Brain pericyte (primary cell): ENCODE data around the gene PNKD.
"Not testable (repeated sequence)": the region's sequence is repeated elsewhere in the genome, so short reads cannot be mapped to it uniquely, and the experiment has no call there.

Experiments used
- DNase-seq: peaks from one replicate; pipeline ENCODE4 v3.0.0-alpha.2; 2012; ENCODE audit warnings: low read depth, low spot score

PNKD gene

GRCh38 chr2:218272531-218273212, 2.4 kb downstream of the PNKD start:
- DNase-seq = peak; percentile 52

DNA sequence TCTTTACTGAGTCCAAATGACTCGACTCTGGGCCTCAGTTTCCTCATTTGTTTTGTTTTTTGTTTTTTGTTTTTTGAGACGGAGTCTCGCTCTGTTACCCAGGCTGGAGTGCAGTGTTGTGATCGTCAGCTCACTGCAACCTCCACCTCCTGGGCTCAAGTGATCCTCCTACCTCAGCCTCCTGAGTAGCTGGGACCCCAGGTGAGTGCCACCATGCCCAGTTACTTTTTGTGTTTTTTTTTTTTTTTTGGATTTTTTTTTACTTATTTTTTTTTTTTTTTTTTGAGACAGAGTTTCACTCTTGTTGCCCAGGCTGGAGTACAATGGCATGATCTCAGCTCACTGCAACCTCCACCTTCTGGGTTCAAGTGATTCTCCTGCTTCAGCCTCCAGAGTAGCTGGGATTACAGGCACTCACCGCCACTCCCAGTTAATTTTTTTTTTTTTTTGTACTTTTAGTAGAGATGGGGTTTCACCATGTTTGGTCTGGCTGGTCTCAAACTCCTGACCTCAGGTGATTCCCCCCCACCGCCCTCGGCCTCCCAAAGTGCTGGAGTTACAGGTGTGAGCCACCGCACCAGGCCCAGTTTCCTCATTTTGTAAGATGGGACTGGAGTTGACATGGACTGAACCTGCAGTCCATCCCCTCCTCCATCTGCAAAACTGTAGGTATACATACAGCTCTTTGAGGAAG, 3.0 kb downstream of the PNKD start:
- DNase-seq = not testable (repeated sequence)

GRCh38 chr2:218273908-218274249, 3.6 kb downstream of the PNKD start:
- no peak for DNase-seq

- DNase-seq = no peak
Measured at GRCh38 chr2:218274586-218274985, 4.3 kb downstream of the PNKD start.

DNA sequence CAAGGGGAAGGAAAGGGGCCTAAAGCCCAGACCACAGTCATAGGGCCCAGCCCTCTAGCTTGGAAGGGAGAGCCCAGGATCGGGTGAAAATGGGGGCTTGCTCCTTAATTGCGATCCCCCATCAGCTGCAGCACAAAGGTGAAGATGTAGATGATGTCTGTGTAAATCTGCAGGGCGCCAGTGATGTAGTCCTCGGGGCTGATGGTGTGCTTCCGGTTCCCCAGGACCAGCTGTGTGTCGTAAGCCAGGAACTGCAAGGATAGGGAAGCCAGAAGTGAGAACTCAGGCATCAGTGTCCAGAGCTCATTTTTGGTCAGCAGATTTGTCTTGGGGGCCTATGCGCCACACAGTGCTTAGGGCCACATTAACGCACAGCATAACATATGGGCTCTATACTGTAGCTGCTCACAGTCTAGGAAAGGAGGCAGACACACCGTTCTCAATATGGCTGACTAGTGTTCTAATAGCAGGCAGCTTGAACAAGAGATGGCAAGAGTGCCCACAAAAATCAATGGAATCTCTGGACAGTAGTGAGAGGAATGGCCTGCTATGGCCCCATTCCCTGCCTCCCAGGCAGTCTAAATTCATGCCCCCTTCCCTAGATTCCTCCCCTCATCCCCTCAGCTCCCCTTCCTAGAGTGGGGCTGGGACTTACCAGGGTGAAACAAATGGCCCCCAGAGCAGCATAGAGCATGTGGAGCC, 5.2 kb downstream of the PNKD start:
- DNase-seq = no peak

DNA sequence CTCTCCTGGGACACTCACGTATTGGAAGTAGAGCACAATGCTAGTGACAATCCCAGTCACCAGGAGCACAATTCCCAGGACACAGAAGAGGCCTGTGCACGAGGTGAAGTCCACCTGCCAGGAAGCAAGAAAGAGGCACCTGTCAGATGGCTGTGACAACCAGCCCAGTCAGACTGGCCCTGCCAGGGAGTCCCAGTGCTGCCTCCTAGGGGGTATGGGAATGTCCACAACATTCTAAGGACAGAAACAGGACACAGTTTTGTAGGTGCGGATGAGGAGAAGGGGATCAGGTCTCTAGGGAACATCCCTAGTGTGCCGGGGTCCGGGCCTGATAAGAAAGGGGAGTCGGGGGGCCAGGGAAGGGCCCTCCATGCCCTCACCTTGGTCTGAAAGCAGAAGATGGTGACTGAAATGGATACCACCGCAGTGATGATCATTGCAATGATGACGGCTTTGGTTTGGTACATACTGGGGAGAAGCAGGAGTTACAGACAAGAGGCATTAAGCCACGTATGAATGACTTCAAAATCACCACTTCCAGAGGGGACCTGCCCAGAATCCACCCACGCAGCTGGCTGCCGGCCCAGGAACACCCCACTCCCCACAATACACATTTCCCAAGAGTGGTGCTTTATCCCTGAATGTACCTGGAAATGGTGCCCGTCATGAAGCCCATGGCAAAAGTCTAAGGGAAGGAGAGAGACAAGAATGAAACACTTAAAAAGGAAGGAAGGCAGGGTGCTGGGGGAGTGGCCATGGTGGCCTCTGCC, 6.9 kb downstream of the PNKD start:
- no peak for DNase-seq

DNA sequence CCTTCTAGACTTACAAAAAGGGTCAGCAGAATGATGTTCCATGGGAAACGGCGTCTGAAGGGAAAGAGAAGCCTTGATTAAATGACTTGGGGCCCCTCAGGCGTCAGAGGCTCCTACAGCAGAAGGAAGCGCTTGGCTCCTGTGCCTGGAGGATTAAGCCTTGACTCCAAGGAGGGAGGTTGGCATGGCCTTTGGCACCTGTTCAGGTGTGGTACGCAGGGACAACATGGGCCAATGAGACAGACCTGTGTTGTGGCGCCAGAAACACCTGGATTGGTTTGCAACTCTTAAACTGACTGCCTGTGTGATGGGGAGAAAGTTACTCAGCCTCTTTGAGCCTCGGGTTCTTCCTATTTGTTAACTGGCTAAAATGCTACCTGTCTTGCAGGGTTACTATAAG, 7.6 kb downstream of the PNKD start:
- DNase-seq = no peak

- DNase-seq = no peak
Measured at GRCh38 chr2:218278531-218279360, 8.4 kb downstream of the PNKD start.

GRCh38 chr2:218280260-218280870, 10.0 kb downstream of the PNKD start:
- no peak for DNase-seq

DNA sequence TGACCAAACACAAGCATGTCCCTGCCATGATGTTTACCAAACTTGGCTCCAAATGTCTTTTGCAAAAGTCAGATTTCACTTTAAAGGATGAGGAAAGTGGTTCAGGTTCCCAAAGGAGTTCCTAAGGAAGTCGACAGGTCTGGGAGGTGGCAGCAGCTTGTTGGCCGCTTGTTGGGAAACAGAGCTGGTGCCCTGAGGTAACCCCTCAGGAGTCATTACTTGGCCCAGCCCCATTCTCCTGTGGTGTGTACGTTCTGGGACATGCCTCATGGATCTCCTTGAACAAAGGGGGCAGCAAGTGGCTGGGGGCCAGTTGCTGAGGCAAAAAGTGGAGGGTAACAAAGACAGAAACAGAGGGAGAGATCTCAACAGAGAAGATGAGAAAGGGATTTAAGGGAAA, 11.1 kb downstream of the PNKD start:
- DNase-seq = no peak

- DNase-seq = no peak
Measured at GRCh38 chr2:218282173-218282991, 12.1 kb downstream of the PNKD start.

GRCh38 chr2:218284106-218284811, 13.9 kb downstream of the PNKD start:
- no peak for DNase-seq

DNA sequence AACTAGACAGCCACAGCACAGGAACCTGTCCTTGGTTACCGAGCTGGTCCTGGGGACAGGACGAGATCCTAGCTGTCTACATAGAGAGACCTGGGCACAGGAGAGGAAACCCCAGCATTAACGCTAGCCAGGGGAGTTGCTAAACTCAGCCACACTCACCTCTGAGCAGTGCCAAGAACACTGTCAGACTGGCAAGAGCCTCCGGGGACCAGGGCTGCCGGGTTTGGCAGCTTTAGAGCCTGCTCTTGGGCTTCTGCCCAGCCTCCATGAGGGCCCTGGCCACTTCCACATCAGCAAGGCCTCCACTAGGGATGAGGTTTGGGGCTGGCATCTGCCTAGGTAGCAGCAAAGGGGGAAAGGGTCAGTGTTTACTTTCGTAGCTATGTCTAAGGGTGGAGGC, 15.3 kb downstream of the PNKD start:
- no peak for DNase-seq

DNA sequence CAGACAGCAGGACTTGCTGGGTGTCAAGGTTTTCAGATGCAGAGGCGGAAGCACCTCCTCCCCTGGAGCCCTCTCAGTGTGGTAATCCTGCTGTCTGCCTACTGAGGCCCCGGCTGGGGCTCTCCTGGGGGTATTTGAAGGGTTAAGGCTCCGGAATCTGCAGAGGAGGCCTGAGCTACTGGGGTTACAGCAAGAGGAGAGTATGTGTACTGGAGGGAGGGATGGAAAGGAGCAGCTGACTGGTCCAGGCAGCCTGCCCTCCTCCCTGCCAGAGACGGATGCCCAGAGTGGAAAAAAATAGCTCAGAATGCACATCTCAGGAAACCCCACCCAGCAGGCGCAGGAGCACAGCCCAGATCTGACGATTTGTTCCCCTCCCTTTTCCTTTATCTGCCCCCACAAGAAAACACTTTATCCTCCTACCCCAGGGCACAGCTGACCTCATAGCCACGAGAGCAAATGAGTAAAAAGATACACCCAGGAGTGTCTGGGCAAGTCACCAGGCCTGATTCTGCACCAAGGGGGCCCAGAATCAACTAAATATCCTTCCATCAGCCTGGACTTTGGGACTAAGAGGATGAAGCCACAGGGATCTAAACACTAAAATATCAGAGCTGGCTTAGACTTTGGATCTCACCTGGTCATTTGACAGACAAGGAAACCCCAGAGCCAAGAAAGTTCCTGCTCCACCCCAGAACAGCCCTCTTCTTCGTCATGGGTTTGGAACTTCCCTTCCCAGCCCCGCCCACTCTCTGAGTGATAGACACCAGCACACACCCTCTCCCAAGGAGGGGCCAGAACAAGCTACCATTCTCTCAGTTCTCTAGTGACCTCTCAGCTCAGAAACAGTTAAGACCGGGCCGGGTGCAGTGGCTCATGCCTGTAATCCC, 16.5 kb downstream of the PNKD start:
- peak; percentile 41 for DNase-seq

- no peak for DNase-seq
Measured at GRCh38 chr2:218289639-218290315, 19.5 kb downstream of the PNKD start.

- no peak for DNase-seq
Measured at GRCh38 chr2:218290316-218291261, 20.3 kb downstream of the PNKD start.
